Astrocyte of the hippocampus (primary cell): ENCODE data around the gene STK32A.

Experiments used
- DNase-seq: peaks from one replicate; pipeline ENCODE4 v3.0.0; 2011; ENCODE audit warnings: low read depth, low spot score

The STK32A gene

GRCh38 chr5:147259837-147260236, 25.0 kb downstream of the STK32A start:
- no peak for DNase-seq

GRCh38 chr5:147267082-147267832, 32.4 kb downstream of the STK32A start:
- no peak for DNase-seq

GRCh38 chr5:147276497-147276896, 41.7 kb downstream of the STK32A start:
- DNase-seq: no peak

GRCh38 chr5:147286296-147286695, 51.5 kb downstream of the STK32A start:
- peak; percentile 42 for DNase-seq

- peak; percentile 28 for DNase-seq
Observed at GRCh38 chr5:147287110-147287509, 52.3 kb downstream of the STK32A start.

- DNase-seq: no peak
Observed at GRCh38 chr5:147290261-147290660, 55.4 kb downstream of the STK32A start.

GRCh38 chr5:147303251-147303650, 68.4 kb downstream of the STK32A start:
- peak; percentile 20 for DNase-seq

- DNase-seq: peak; percentile 94
Observed at GRCh38 chr5:147303976-147304375, 69.2 kb downstream of the STK32A start.

GRCh38 chr5:147305147-147305546, 70.3 kb downstream of the STK32A start:
- DNase-seq: no peak

- DNase-seq: no peak
Observed at GRCh38 chr5:147306351-147306750, 71.5 kb downstream of the STK32A start.

GRCh38 chr5:147307170-147307569, 72.3 kb downstream of the STK32A start:
- DNase-seq: no peak

- no peak for DNase-seq
Observed at GRCh38 chr5:147309621-147310020, 74.8 kb downstream of the STK32A start.

GRCh38 chr5:147310059-147310704, 75.4 kb downstream of the STK32A start:
- peak; percentile 93 for DNase-seq

GRCh38 chr5:147317978-147318684, 83.3 kb downstream of the STK32A start:
- DNase-seq: no peak

GRCh38 chr5:147321569-147321968, 86.7 kb downstream of the STK32A start:
- no peak for DNase-seq

GRCh38 chr5:147327421-147327820, 92.6 kb downstream of the STK32A start:
- DNase-seq: no peak

- no peak for DNase-seq
Observed at GRCh38 chr5:147327905-147328304, 93.1 kb downstream of the STK32A start.

- DNase-seq: no peak
Observed at GRCh38 chr5:147332658-147333057, 97.8 kb downstream of the STK32A start.

GRCh38 chr5:147336876-147337275, 102.0 kb downstream of the STK32A start:
- no peak for DNase-seq

- DNase-seq: no peak
Observed at GRCh38 chr5:147339313-147339712, 104.5 kb downstream of the STK32A start.

- DNase-seq: no peak
Observed at GRCh38 chr5:147340941-147341340, 106.1 kb downstream of the STK32A start.

GRCh38 chr5:147341345-147341744, 106.5 kb downstream of the STK32A start:
- DNase-seq: no peak

- no peak for DNase-seq
Observed at GRCh38 chr5:147344861-147345260, 110.0 kb downstream of the STK32A start.
